Kasumi-1 (cell line): ENCODE measurements around the gene GNAS-AS1.

ENCODE experiments used
- DNase-seq, 2 experiments: peaks; one replicate each; lab custom pipeline; 2025; lab: John Stamatoyannopoulos, UW

GNAS-AS1 gene

GRCh38 chr20:58778760-58779159, 71.9 kb downstream of the GNAS-AS1 start:
- no peak for DNase-seq

- DNase-seq: no peak
These were observed 73.0 kb downstream of the GNAS-AS1 start for GRCh38 chr20:58777657-58778056.

GRCh38 chr20:58776109-58776508, 74.6 kb downstream of the GNAS-AS1 start:
- DNase-seq: no peak

GRCh38 chr20:58775371-58775770, 75.3 kb downstream of the GNAS-AS1 start:
- DNase-seq: no peak

GRCh38 chr20:58774667-58775263, 75.9 kb downstream of the GNAS-AS1 start:
- no peak for DNase-seq

GRCh38 chr20:58774214-58774613, 76.5 kb downstream of the GNAS-AS1 start:
- no peak for DNase-seq

GRCh38 chr20:58772786-58773185, 77.9 kb downstream of the GNAS-AS1 start:
- DNase-seq: no peak
